Measurements from ENCODE around the gene KMT2C. TPM values are rescaled to one million over a fixed set of nuclear protein-coding genes. Genes with fewer than 3 reads are reported as not detected.
"Not testable (repeated sequence)": the region's sequence is repeated elsewhere in the genome, so short reads cannot be mapped to it uniquely, and the experiment has no call there.

KMT2C gene
- total RNA-seq, 8 experiments from 2014 or later, result 27.8 to 64.0 (median 35.8) TPM

GRCh38 chr7:152436931-152437575, 1.2 kb upstream of the KMT2C start:
- H3K4me1 ChIP-seq (replicated peaks in 1 of 2); in situ Hi-C loops (cut with MboI; ENCODE audit: low pct_unique_long_range_greater_than_20kb in 2 of 9, low sequenced_read_pairs in 9 of 9, unreplicated experiment in 9 of 9); ATAC-seq (replicated peaks in 6 of 8): not testable (repeated sequence)
- Histone ChIP-seq H3K4me3 (peak overlapping the region; percentile 90 to 100 (median 100)), H3K27ac (peak overlapping the region; percentile 78 to 83)
- WGBS, 10 experiments, result 0 to 80% (median 23%) methylated on average over 1 to 9 of the region's 22 CpGs; no CpG with 5 or more reads in 4 of the 10 experiments

- peak; percentile 51 to 87 (median 80) for ATAC-seq (replicated peaks in 6 of 8)
- Histone ChIP-seq H3K4me1 (replicated peaks in 1 of 2) (no peaks in the 10 kb centered on the region), H3K4me3 (peak overlapping the region; percentile 90 to 100 (median 100)), H3K27ac (peak overlapping the region; percentile 97 to 98)
- WGBS, 10 experiments, result no CpG with 5 or more reads among the region's 132 CpGs
- in situ Hi-C loops (cut with MboI; ENCODE audit: low pct_unique_long_range_greater_than_20kb in 2 of 9, low sequenced_read_pairs in 9 of 9, unreplicated experiment in 9 of 9), result no loop called here
Observed at GRCh38 chr7:152436111-152436930, 518 bp upstream of the KMT2C start.

GRCh38 chr7:152434511-152435383, 1.1 kb downstream of the KMT2C start:
- Histone ChIP-seq H3K27ac (peak overlapping the region; percentile 97 to 98), H3K4me3 (peak overlapping the region; percentile 90 to 100 (median 100))
- in situ Hi-C loops (cut with MboI; ENCODE audit: low pct_unique_long_range_greater_than_20kb in 2 of 9, low sequenced_read_pairs in 9 of 9, unreplicated experiment in 9 of 9); H3K4me1 ChIP-seq (replicated peaks in 1 of 2): not testable (repeated sequence)
- 0 to 4% (median 0%) methylated on average over 1 to 20 of the region's 58 CpGs; no CpG with 5 or more reads in 4 of the 10 experiments for WGBS, 10 experiments
- ATAC-seq (replicated peaks in 6 of 8), result peak in 5 of 8 experiments; percentile 2 to 7 (median 6)

GRCh38 chr7:152433721-152434490, 1.9 kb downstream of the KMT2C start:
- in situ Hi-C loops (cut with MboI; ENCODE audit: low pct_unique_long_range_greater_than_20kb in 2 of 9, low sequenced_read_pairs in 9 of 9, unreplicated experiment in 9 of 9); H3K4me1 ChIP-seq (replicated peaks in 1 of 2): not testable (repeated sequence)
- ATAC-seq (replicated peaks in 6 of 8), result peak in 3 of 8 experiments; percentile 13 to 40 (median 16)
- H3K27ac ChIP-seq, result peak overlapping the region in 1 of 2 donors; percentile 98
- peak overlapping the region; percentile 90 to 100 (median 100) for H3K4me3 ChIP-seq
- WGBS, 10 experiments, result 0 to 27% (median 7%) methylated on average over 1 to 12 of the region's 15 CpGs

DNA sequence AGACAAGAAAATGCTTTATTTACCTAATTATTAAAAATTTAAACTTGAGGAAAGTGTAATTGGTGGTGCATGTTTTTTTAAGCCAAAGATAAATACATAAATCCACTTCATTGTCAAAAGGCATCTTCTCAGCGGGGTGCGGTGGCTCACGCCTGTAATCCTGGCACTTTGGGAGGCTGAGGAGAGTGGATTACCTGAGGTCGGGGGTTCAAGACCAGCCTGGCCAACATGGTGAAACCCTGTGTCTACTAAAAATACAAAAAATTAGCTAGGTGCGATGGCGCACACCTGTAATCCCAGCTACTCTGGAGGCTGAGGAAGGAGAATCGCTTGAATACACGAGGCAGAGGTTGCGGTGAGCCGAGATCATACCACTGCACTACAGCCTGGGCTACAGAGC, 3.1 kb downstream of the KMT2C start:
- H3K27ac ChIP-seq; H3K4me1 ChIP-seq (replicated peaks in 1 of 2); in situ Hi-C loops (cut with MboI; ENCODE audit: low pct_unique_long_range_greater_than_20kb in 2 of 9, low sequenced_read_pairs in 9 of 9, unreplicated experiment in 9 of 9); ATAC-seq (replicated peaks in 6 of 8): not testable (repeated sequence)
- 70 to 100% (median 88%) methylated on average over 1 to 8 of the region's 10 CpGs; no CpG with 5 or more reads in 2 of the 10 experiments for WGBS, 10 experiments
- H3K4me3 ChIP-seq, result peak overlapping the region in 3 of 5 donors; percentile 8 to 100 (median 98)

GRCh38 chr7:152430854-152431253, 4.9 kb downstream of the KMT2C start:
- no peak overlapping the region for H3K4me3 ChIP-seq
- H3K27ac ChIP-seq, result no peak overlapping the region
- H3K4me1 ChIP-seq (replicated peaks in 1 of 2), result no peaks in the 10 kb centered on the region
- in situ Hi-C loops (cut with MboI; ENCODE audit: low pct_unique_long_range_greater_than_20kb in 2 of 9, low sequenced_read_pairs in 9 of 9, unreplicated experiment in 9 of 9), result no loop called here
- WGBS, 10 experiments, result 80 to 100% (median 93%) methylated on average over 2 to 3 of the region's 3 CpGs; no CpG with 5 or more reads in 4 of the 10 experiments
- no peak for ATAC-seq (replicated peaks in 6 of 8)

GRCh38 chr7:152430118-152430517, 5.7 kb downstream of the KMT2C start:
- 75 to 100% (median 93%) methylated on average over 2 to 5 of the region's 5 CpGs; no CpG with 5 or more reads in 2 of the 10 experiments for WGBS, 10 experiments
- H3K4me1 ChIP-seq (replicated peaks in 1 of 2); in situ Hi-C loops (cut with MboI; ENCODE audit: low pct_unique_long_range_greater_than_20kb in 2 of 9, low sequenced_read_pairs in 9 of 9, unreplicated experiment in 9 of 9); H3K27ac ChIP-seq; ATAC-seq (replicated peaks in 6 of 8); H3K4me3 ChIP-seq: not testable (repeated sequence)

DNA sequence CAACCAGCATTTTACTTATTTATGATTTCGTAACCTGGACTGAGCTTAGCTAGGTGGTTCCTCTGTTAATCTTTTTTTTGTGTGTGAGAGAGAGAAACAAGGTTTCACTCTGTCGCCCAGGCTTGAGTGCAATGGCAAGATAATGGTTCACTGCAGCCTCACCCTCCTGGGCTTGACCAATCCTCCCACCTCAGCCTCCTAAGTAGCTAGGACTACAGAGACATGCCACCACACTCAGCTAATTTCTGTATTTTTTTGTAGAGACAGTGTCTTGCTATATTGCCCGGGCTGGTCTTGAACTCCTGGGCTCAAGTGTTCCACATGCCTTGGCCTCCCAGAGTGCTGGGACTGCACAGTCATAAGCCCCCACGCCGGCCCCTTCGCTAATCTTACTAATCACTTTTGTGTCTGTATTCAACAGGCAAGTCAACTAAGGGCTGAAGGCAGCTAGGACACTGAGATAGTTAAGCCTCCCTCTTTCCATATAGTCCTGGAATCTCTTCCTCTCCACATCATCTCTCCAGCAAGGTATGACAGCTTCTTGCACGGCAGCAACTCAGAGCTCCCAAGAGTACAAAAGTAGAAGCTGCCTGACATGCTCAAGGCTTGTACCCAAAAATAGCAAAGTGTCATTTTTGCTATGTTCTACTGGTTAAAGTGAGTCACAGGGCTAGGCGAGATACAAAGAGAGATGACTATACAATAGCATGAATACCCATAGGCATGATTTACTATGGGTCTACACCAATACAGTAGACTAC, 11.3 kb downstream of the KMT2C start:
- 29 to 100% (median 96%) methylated on average over 1 to 6 of the region's 8 CpGs; no CpG with 5 or more reads in 1 of the 10 experiments for WGBS, 10 experiments
- Histone ChIP-seq H3K27ac (no peak overlapping the region), H3K4me3 (no peak overlapping the region), H3K4me1 (replicated peaks in 1 of 2) (no peaks in the 10 kb centered on the region)
- ATAC-seq (replicated peaks in 6 of 8), result peak in 4 of 8 experiments; percentile 22 to 75 (median 42)
- in situ Hi-C loops (cut with MboI; ENCODE audit: low pct_unique_long_range_greater_than_20kb in 2 of 9, low sequenced_read_pairs in 9 of 9, unreplicated experiment in 9 of 9), result no loop called here

DNA sequence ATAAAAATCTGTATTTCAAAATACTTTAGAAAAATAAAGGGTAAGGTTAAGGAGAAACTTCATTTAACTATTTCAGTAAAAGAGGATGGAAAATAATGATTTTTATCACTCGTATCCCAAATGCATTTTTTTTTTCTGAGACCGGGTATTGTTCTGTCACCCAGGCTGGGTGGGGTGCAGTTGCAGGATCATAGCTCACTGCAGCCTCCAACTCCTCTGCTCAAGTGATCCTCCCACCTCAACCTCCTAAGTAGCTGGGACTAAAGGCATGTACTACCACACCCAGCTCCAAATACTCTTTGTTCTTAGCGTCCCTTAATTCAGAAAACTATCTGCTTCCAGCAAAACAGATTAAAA, 11.8 kb downstream of the KMT2C start:
- Histone ChIP-seq H3K4me1 (replicated peaks in 1 of 2) (no peaks in the 10 kb centered on the region), H3K4me3 (no peak overlapping the region), H3K27ac (no peak overlapping the region)
- in situ Hi-C loops (cut with MboI; ENCODE audit: low pct_unique_long_range_greater_than_20kb in 2 of 9, low sequenced_read_pairs in 9 of 9, unreplicated experiment in 9 of 9), result no loop called here
- ATAC-seq (replicated peaks in 6 of 8), result no peak
- WGBS, 10 experiments, result 33 to 100% (median 97%) methylated on average over 1 to 3 of the region's 3 CpGs; no CpG with 5 or more reads in 1 of the 10 experiments

GRCh38 chr7:152423171-152423570, 12.6 kb downstream of the KMT2C start:
- H3K27ac ChIP-seq; H3K4me3 ChIP-seq; ATAC-seq (replicated peaks in 6 of 8); H3K4me1 ChIP-seq (replicated peaks in 1 of 2); in situ Hi-C loops (cut with MboI; ENCODE audit: low pct_unique_long_range_greater_than_20kb in 2 of 9, low sequenced_read_pairs in 9 of 9, unreplicated experiment in 9 of 9): not testable (repeated sequence)
- 86 to 95% (median 94%) methylated on average over 3 to 4 of the region's 4 CpGs; no CpG with 5 or more reads in 7 of the 10 experiments for WGBS, 10 experiments

GRCh38 chr7:152420950-152421349, 14.9 kb downstream of the KMT2C start:
- in situ Hi-C loops (cut with MboI; ENCODE audit: low pct_unique_long_range_greater_than_20kb in 2 of 9, low sequenced_read_pairs in 9 of 9, unreplicated experiment in 9 of 9); H3K4me1 ChIP-seq (replicated peaks in 1 of 2); ATAC-seq (replicated peaks in 6 of 8); H3K4me3 ChIP-seq; H3K27ac ChIP-seq: not testable (repeated sequence)

Data from motor neuron (in vitro differentiated cells).